Naive B cell (primary cell): ENCODE results near the gene GFER. TPM values are rescaled to one million over a fixed set of nuclear protein-coding genes. Genes with fewer than 3 reads are reported as not detected.

ENCODE experiments used
- ATAC-seq, 2 donors: fragments of 150-1000 bp; cut with Tn5 transposase; 2 replicates each; pipeline ENCODE4 v1.10.0; 2021; ENCODE audit warnings: low read depth in 2 of 2, mild to moderate bottlenecking in 2 of 2, moderate library complexity in 2 of 2
- DNase-seq: peaks from one replicate; pipeline ENCODE4 v3.0.0; 2022
- H3K27ac Mint-ChIP-seq, 6 donors: one replicate each; pipeline ENCODE4 v1.8.0; 2020 to 2022; ENCODE audit warnings: mild to moderate bottlenecking in 6 of 6, mixed read lengths in 6 of 6, moderate library complexity in 5 of 6, inconsistent platforms in 2 of 6
- H3K27me3 Mint-ChIP-seq, 3 donors: one replicate each; pipeline ENCODE4 v1.8.0; 2021 to 2022; ENCODE audit warnings: mixed read lengths in 3 of 3, mild to moderate bottlenecking in 1 of 3
- H3K36me3 Mint-ChIP-seq, 2 donors: one replicate each; pipeline ENCODE4 v1.8.0; 2020 to 2022; ENCODE audit warnings: mixed read lengths in 2 of 2, inconsistent platforms in 1 of 2, mild to moderate bottlenecking in 1 of 2
- H3K4me1 Mint-ChIP-seq, 3 donors: one replicate each; pipeline ENCODE4 v1.8.0; 2020 to 2022; ENCODE audit warnings: mixed read lengths in 3 of 3, inconsistent platforms in 1 of 3, mild to moderate bottlenecking in 1 of 3, moderate library complexity in 1 of 3
- H3K4me3 Mint-ChIP-seq, 8 donors: one replicate each; pipeline ENCODE4 v1.8.0; 2020 to 2022; ENCODE audit warnings: mild to moderate bottlenecking in 8 of 8, mixed read lengths in 8 of 8, moderate library complexity in 8 of 8, inconsistent platforms in 2 of 8
- H3K9me3 Mint-ChIP-seq, 7 donors: one replicate each; pipeline ENCODE4 v1.8.0; 2020 to 2022; ENCODE audit warnings: mixed read lengths in 7 of 7, mild to moderate bottlenecking in 5 of 7, inconsistent platforms in 2 of 7, moderate library complexity in 1 of 7
- polyA plus RNA-seq, 6 donors: library from polyadenylated mRNA; unstranded; fragments of 300-500 nt; fragmentation: Illumina TruSeq; gene quantifications; one replicate each; pipeline ENCODE4 v1.2.3, GENCODE V29; 2021; ENCODE audit warnings: low read depth in 6 of 6

GFER gene
- polyA plus RNA-seq, 6 donors from 2014 or later = 31.9 to 58.2 (median 37.6) TPM

DNA sequence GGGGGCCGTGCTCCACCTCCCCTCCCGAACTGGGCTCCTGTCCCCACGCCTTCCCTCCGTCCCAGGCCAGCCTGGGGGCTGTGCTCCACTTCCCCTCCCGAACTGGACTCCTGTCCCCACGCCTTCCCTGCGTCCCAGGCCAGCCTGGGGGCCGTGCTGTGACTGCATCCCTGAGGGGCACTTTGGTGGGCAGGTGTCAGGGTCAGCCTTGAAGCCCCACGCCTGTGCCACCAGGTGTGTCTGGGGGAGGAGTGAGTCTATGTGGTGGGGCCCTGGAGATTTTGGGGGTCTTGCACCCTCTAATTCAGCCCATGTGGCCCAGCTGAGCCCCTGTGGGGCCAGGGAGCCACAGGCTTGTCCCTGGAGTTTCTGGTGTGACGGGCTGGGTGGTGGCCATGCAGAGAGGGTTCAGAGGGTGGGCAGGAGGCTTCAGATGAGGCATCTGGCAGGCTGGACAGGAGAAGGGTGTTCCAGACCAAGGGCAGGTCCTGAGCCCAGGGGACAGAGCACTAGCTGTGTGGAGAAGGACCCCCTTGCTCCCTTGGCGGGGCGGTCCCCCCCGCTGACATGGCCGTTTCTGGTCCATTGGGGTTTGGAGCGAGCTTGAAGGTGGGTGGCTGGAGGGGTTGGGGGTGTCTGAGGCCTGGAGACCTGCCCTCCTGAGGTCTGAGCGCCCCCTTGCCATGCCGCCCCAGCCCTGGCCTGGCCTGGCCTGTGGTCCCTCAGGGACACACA lies 50.9 kb downstream of the GFER start:
- DNase-seq = no peak
- no peak for ATAC-seq
- Mint-ChIP-seq H3K36me3 (no peaks in the 10 kb centered on the region), H3K9me3 (no peaks in the 10 kb centered on the region), H3K27me3 (peaks cover 0 to 25% (median 0%) of the 10 kb centered on the region in 3 donors), H3K4me3 (no peak overlapping the region), H3K27ac (no peak overlapping the region), H3K4me1 (no peaks in the 10 kb centered on the region)

DNA sequence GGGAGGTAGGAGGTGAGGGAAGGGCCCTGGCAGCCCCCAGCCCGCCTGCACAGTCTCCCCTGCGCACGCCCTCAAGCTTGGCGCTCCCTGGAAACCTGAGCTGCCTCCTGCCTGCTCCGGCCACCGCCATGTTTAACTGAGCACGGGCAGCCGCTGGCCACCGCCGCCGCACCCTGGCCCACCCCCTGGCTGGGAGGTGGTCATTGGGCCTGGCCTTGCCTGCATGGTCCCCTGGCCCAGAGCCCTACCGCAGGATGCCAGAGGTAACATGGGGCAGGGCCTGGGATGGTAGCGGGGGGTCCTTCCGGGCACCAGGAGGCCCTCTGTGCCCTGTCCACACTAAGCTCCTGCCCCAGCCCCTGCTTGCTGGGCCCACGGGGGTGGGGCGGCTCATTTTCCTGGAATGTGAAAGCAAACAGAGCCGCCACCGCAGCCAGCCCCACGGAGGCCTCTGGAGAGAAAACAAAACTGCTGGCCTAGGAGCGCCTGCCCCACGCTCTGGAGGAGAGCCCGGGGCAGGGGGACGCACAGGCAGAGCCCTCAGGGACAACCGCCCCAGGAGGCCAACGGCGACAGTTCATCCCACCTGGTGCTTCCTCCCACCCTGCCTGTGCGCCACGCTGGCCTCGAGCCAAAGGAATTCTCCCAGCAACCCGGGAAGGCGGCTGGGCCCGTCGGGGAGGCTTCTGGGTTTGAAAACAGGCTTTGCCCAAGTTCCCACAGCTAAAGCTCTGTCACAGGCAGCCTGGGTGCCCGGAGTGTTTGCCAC lies 51.6 kb downstream of the GFER start:
- H3K27me3 Mint-ChIP-seq = peaks cover 0 to 22% (median 0%) of the 10 kb centered on the region in 3 donors
- H3K9me3 Mint-ChIP-seq = no peaks in the 10 kb centered on the region
- H3K4me1 Mint-ChIP-seq = no peaks in the 10 kb centered on the region
- ATAC-seq (no peak), DNase-seq (no peak)
- no peaks in the 10 kb centered on the region for H3K36me3 Mint-ChIP-seq
- no peak overlapping the region for H3K27ac Mint-ChIP-seq
- no peak overlapping the region for H3K4me3 Mint-ChIP-seq

DNA sequence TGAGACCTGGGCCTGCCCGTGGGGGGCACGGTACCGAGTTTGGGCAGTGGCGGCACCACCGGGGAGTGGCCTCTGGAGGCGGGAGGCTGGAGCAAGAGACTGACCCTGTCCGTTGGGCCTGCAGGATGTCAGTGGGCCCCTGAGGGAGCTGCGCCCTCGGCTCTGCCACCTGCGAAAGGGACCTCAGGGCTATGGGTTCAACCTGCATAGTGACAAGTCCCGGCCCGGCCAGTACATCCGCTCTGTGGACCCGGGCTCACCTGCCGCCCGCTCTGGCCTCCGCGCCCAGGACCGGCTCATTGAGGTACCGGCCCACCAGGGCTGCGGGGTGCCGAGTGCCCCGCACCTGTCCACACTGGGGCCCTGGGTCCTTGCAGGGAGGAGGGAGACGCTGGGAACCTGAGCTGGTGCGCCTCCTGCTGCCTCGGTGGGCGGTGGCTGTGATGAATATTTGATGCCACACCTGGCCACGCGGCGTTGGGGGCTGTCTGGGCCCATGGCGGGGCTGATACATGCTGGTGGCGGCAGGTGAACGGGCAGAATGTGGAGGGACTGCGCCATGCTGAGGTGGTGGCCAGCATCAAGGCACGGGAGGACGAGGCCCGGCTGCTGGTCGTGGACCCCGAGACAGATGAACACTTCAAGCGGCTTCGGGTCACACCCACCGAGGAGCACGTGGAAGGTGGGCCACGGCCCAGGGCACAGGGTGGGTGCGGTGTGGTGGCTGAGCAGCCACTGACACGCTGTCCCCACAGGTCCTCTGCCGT lies 52.4 kb downstream of the GFER start:
- Mint-ChIP-seq H3K36me3 (no peaks in the 10 kb centered on the region), H3K4me1 (no peaks in the 10 kb centered on the region), H3K27ac (no peak overlapping the region), H3K27me3 (peaks cover 0 to 22% (median 0%) of the 10 kb centered on the region in 3 donors), H3K9me3 (no peaks in the 10 kb centered on the region), H3K4me3 (peak overlapping the region in 1 of 8 donors; percentile 71)
- DNase-seq (no peak), ATAC-seq (no peak)

DNA sequence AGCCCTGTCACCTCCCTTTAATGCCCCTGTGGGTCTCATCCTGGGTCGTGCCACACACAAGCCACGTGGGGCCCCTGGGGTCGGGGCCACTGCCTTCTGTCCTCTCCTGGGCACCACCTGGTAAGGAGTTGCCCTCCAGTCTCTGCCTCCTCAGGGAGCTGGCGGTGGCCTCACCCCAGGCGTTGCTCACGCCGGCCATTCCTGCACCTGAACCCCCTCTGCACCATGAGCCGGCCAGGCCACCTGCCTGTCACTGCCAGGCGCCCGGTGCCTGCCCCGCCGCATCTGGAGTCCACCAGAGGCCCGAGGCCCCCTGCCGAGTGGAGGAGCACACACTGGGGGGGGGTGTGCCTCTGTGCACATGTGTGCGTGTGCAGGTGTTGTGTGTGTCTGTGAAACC lies 53.1 kb downstream of the GFER start:
- DNase-seq (no peak), ATAC-seq (no peak)
- Mint-ChIP-seq H3K4me1 (no peaks in the 10 kb centered on the region), H3K36me3 (no peaks in the 10 kb centered on the region), H3K27me3 (peaks cover 0 to 21% (median 0%) of the 10 kb centered on the region in 3 donors), H3K4me3 (no peak overlapping the region), H3K27ac (no peak overlapping the region), H3K9me3 (no peaks in the 10 kb centered on the region)

Other genes with a start within 250 kb of the GFER start
- gene NME3, start 212.7 kb upstream of the GFER start, polyA plus RNA-seq = 10 to 100 TPM; 32.0 to 61.1 (median 49.1) TPM
- gene EME2, start 211.4 kb upstream of the GFER start, polyA plus RNA-seq = 1 to 10 TPM in 1 of 6 donors, under 1 TPM in 5; 0.43 to 2.8 (median 0.93) TPM
- 100 to 1,000 TPM in 4 of 6 donors, 10 to 100 TPM in 2; 76.4 to 120 (median 108) TPM for gene MRPS34, start 211.1 kb upstream of the GFER start, polyA plus RNA-seq
- gene SPSB3, start 201.6 kb upstream of the GFER start, polyA plus RNA-seq = 10 to 100 TPM; 30.2 to 54.1 (median 36.2) TPM
- 100 to 1,000 TPM in 1 of 6 donors, 10 to 100 TPM in 5; 69.1 to 110 (median 81.0) TPM for gene NUBP2, start 201.2 kb upstream of the GFER start, polyA plus RNA-seq
- under 1 TPM in 1 of 6 donors, not detected in 5; 0.13 TPM for gene IGFALS, start 190.5 kb upstream of the GFER start, polyA plus RNA-seq
- gene HAGH, start 157.4 kb upstream of the GFER start, polyA plus RNA-seq = 10 to 100 TPM; 21.1 to 68.5 (median 39.1) TPM
- gene FAHD1, start 157.0 kb upstream of the GFER start, polyA plus RNA-seq = 10 to 100 TPM; 20.2 to 28.1 (median 24.5) TPM
- not detected for gene MEIOB, start 112.0 kb upstream of the GFER start, polyA plus RNA-seq
- gene HS3ST6, start 65.8 kb upstream of the GFER start, polyA plus RNA-seq = not detected
- gene MSRB1, start 41.0 kb upstream of the GFER start, polyA plus RNA-seq = 10 to 100 TPM; 15.6 to 34.5 (median 18.8) TPM
- not detected for gene RPL3L, start 29.5 kb upstream of the GFER start, polyA plus RNA-seq
- 100 to 1,000 TPM; 163 to 200 (median 194) TPM for gene NDUFB10, start 24.7 kb upstream of the GFER start, polyA plus RNA-seq
- gene RPS2, start 19.4 kb upstream of the GFER start, polyA plus RNA-seq = 1,000 to 10,000 TPM; 5,355 to 7,267 (median 6,090) TPM
- not detected for gene RNF151, start 17.3 kb upstream of the GFER start, polyA plus RNA-seq
- 10 to 100 TPM; 10.9 to 54.8 (median 35.4) TPM for gene TBL3, start 12.1 kb upstream of the GFER start, polyA plus RNA-seq
- not detected for gene NOXO1, start 2.7 kb upstream of the GFER start, polyA plus RNA-seq
- gene SYNGR3, start 5.8 kb downstream of the GFER start, polyA plus RNA-seq = 1 to 10 TPM in 5 of 6 donors, not detected in 1; 1.5 to 4.1 (median 2.8) TPM
- gene ZNF598, start 25.6 kb downstream of the GFER start, polyA plus RNA-seq = 1 to 10 TPM; 2.7 to 8.4 (median 3.9) TPM
- not detected for gene NPW, start 35.6 kb downstream of the GFER start, polyA plus RNA-seq
- not detected for gene NHERF2, start 42.7 kb downstream of the GFER start, polyA plus RNA-seq
- gene NTHL1, start 63.6 kb downstream of the GFER start, polyA plus RNA-seq = 10 to 100 TPM; 21.4 to 38.3 (median 26.0) TPM
- gene TSC2, start 63.8 kb downstream of the GFER start, polyA plus RNA-seq = 10 to 100 TPM; 16.6 to 45.0 (median 24.9) TPM
- 10 to 100 TPM in 1 of 6 donors, 1 to 10 TPM in 5; 2.8 to 10.4 (median 4.0) TPM for gene PKD1, start 151.7 kb downstream of the GFER start, polyA plus RNA-seq
- 1 to 10 TPM in 4 of 6 donors, under 1 TPM in 1, not detected in 1; 0.66 to 2.7 (median 1.4) TPM for gene RAB26, start 164.4 kb downstream of the GFER start, polyA plus RNA-seq
- gene TRAF7, start 171.6 kb downstream of the GFER start, polyA plus RNA-seq = 1 to 10 TPM; 4.2 to 9.4 (median 5.6) TPM
- not detected for gene CASKIN1, start 212.4 kb downstream of the GFER start, polyA plus RNA-seq
- gene MLST8, start 221.3 kb downstream of the GFER start, polyA plus RNA-seq = 10 to 100 TPM; 28.1 to 43.1 (median 33.4) TPM
- under 1 TPM in 2 of 6 donors, not detected in 4; 0.48 to 0.49 TPM for gene BRICD5, start 226.7 kb downstream of the GFER start, polyA plus RNA-seq
- gene PGP, start 230.6 kb downstream of the GFER start, polyA plus RNA-seq = 10 to 100 TPM in 2 of 6 donors, 1 to 10 TPM in 4; 5.7 to 11.0 (median 9.5) TPM
- gene E4F1, start 239.4 kb downstream of the GFER start, polyA plus RNA-seq = 10 to 100 TPM in 2 of 6 donors, 1 to 10 TPM in 4; 6.4 to 16.1 (median 8.9) TPM